ENCODE results near the gene JADE2.
"Not testable (repeated sequence)": the region's sequence is repeated elsewhere in the genome, so short reads cannot be mapped to it uniquely, and the experiment has no call there.

The JADE2 gene

DNA sequence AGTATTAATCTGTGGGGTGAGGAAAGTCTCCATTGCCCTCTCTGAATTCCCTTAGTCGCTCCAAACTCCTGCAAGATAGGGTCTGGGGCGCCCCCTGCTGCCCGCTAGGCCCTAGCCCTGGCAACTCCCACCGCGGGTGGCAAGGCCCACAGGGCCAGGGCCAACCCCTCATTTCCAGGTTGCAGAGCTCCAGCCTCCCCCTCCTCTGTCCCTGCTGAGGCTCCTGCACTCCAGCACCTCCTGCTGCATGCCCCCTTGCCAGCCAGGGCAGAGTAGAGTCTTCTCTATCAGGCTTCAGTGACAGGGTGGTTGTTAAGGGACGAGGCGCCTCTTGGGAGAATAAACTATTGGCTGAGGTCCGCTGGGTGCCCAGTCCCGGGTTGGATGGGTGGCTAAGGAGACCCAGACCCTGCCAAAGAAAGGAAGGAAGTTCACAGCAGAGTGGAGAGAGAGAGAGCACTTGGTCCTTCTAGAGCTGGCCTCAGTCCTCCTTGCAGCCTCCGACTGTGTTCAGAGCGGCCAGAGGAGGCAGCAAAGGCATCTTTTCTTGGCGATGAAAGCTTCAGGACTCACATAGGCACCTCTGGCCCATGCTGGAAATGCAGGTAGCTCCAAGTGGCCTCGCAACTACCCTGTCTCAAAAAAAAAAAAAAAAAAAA is 61.5 kb downstream of the JADE2 start:
- DNase-seq (ENCODE audit: low read depth in 2 of 2): peak in 1 of 2 experiments; percentile 12

DNA sequence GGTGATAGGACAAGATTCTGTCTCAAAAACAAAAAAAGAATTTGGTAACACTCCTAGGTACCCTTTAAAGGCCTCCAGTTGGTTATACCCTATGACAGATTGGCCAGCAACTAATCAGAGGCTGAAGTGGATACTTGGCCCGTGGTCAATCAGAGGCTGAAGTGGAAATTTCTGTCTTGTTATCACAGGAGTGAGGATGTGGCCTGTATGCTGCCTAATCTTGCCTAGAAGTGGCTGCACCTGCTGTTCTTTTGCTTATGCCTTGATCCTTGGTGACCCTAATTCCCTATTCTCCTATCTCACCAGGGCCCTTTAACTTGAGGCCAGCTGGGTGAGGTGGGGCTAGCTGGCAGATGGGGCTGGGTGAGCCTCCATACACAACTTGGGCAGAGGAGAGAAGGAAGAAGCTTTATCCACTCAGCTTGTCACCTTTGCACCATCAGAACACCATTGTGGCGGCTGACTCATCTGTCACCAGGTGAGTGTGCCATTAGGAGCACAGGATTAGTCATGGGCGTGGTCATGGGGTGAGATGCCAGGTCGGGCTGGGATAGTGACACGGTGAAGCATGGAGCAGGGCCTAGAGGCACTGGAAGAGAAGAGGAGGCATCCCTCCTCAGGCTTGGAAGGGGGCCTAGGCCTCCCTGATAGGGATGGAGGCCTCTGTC is 65.7 kb downstream of the JADE2 start:
- no peak for DNase-seq (ENCODE audit: low read depth in 2 of 2)

DNA sequence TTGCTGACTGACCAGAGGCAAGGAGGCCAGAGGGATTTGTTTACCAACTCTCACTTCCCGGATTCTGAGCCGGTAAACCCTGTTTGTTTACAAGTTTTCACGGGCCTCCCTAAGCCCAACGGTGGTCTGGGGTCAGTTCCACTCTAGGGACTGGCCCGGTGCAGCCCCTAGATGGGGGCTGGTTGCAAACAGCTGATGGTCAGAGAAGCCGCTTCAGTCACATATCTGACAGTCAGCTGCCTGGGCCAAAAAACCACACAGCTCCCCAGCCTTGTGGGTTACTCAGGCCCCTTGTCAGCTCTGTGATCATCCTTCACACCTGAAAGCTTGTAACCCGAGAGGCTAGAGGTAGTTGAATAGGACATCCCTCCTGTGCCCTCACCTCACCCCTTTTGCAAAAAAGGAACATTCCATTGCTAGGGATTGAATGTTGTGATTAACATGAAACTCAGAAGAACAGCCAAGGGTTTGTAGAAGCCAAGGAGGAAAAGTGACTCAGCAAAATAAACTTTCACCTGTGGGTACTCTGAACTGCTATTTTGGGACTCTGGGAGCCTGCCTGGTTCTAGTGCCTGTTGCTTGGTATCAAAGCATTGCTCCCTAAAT is 66.8 kb downstream of the JADE2 start:
- DNase-seq (ENCODE audit: low read depth in 2 of 2): no peak

DNA sequence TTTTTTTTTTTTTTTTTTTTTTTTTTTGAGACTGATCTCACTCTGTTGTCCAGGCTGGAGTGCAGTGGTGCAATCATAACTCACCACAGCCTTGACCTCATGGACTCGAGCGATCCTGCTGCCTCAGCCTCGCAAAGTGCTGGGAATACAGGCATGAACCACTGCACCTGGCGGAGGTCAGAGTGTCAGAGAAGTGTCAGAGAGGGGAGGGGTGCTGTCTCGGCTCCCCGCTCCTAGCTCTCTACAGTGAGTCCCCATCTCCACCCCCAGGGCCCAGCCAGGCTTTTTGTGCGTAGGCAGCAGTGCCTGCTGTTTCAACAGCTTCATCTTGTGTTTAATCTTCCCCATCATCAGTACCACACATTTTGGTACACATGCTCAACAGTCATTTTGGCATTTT is 68.9 kb downstream of the JADE2 start:
- DNase-seq (ENCODE audit: low read depth in 2 of 2): no peak

DNA sequence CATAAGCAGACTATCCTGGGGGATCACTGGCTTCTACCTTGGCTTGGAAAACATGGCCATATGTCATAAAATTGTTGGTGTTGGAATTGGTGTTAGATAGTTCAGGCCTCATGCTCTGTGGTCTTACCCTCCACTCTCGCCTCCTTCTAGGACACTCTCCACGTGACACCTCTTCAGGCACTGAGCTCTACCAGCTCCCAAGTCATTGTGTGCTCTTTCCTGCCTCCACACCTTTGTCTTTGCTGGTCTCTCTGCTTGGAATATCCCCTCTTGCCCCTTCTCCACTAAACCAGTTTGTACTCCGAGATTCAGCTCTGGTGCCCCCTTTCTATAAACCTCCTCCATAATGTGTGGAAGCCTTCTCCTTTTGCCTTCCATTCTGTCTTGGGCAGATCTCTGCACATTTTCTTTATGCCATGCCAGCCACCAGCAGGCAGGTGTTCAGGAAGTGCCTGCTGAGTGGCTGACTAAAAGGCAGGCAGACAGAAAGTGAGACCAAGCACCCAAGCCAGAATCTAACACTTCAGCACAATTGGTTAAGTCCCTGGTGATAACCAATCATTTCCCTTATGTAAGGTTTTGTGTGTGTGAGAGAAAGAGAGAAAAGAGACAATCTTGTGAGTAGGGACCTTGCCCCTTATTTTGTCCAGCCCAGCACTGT is 69.5 kb downstream of the JADE2 start:
- no peak for DNase-seq (ENCODE audit: low read depth in 2 of 2)

DNA sequence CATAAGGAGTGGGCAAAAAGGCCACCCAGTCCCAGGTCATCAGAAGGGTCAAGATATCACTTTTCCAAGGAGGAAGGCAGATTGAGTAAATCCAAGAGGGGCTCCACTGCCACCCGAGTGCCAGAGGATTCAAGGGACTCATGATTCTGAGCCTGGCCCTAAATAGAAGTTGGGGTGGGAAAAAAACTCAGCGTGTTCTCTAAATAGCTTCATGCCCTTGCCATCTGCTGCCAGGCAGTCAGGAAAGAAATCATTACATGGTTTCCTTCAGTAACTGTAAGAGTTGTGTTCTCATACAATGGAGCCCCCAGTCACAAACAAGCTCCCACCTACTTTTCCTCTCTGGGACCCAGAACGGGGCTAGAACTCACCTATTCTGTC is 70.0 kb downstream of the JADE2 start:
- DNase-seq (ENCODE audit: low read depth in 2 of 2): no peak

DNA sequence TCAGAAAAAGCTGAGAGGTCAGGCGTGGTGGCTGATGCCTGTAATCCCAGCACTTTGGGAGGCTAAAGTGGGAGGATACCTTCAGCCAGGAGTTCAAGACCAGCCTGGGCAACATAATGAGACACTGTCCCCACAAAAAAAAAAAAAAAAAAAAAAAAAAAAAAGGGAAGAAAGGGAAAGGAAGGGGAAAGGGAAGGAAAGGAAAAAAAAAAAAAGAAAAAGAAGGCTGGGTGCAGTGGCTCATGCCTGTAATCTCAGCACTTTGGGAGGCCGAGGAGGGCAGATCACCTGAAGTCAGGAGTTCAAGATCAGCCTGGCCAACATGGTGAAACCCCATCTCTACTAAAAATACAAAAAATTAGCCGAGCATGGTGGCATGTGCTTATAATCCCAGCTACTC is 74.3 kb downstream of the JADE2 start:
- DNase-seq (ENCODE audit: low read depth in 2 of 2): not testable (repeated sequence)

DNA sequence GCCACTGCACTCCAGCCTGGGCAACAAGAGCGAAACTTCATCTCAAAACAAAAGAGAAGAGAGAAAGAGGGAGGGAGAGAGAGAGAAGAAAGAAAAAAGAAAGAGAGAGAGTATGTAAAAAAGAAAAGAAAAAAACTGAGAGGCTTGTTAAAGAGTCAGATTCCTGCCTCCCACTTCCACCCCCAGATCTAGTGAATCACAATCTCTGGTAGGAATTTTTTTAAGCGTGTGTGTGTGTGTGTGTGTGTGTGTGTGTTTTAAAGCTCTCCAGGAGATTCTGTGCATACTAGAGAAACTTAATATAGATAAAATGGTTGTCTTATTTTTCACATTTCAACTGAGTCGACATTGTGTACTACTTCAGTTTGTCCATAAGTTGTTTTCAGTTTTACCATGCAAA is 75.1 kb downstream of the JADE2 start:
- peak; percentile 36 to 56 for DNase-seq (ENCODE audit: low read depth in 2 of 2)

DNA sequence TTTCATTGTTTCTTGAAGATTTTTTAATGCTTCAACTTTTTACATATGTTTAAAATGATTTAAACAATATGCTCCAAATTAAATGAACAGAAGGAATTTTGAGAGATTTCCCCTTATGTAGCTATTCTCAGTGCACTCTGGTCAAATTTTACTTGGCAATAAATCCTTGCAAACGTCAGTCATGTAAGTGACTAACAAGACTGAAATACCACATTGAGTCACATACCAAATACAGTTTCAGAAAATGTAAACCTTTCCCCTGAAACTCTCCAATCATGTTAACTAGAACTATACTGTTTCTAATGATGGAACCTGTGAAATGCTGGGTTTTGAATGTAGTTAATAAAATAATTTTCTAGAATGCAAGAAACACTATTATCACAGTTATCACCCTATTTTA is 77.6 kb downstream of the JADE2 start:
- peak in 1 of 2 experiments; percentile 30 for DNase-seq (ENCODE audit: low read depth in 2 of 2)

DNA sequence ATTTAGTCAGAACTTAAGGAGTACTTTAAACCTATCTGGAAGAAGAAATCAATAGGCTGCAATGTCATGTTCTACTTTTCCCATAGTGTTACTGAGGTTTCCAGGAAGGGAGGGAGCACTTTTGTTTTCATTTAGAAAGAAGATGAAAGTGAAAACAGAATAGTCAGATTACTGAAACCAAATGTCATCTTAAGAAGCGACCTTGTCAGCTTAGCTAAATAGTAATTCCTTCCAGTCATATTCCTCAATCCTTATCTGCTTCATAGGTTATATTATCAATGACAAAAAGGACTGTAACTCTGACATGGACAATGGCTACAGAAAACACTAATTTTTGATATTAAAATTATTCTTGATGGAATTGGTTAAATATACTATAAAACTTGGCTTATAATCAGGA is 79.4 kb downstream of the JADE2 start:
- DNase-seq (ENCODE audit: low read depth in 2 of 2): no peak

DNA sequence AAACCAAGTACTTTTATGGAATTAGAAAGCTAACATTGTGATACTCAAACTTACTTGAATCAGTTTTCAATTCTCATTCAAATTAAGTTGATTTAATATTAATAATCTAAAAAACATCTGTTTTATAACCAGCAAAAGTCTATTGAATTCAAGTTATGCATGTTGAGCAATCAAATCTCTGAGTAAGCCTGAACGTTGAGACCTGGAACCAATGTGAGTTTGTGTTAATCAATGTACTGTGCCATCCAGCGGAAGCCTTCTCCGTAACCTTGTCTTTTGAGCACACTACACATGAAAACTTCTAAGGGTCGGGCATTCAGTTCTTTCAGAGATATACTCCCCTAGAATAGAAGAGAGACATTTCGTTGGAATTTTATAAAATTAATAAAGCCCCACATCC is 81.3 kb downstream of the JADE2 start:
- no peak for DNase-seq (ENCODE audit: low read depth in 2 of 2)

DNA sequence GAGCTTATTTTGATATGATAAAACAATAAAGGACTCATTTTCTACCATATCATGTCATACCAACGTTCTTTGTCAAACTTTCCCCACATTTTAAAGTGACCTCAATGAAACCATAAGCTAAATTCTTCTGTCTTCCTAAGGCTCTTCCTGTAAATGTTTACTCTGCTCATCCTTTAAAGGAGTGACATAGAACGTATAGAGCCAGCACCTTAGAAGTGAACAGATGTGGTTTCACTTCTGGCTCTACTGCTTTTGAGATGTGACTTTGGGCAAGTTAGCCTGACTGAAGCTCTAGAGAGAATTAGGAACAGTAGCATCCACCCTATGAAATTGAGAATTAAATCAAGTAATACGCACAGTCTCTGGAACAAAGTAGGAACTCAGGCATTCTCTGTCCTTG is 83.1 kb downstream of the JADE2 start:
- no peak for DNase-seq (ENCODE audit: low read depth in 2 of 2)

DNA sequence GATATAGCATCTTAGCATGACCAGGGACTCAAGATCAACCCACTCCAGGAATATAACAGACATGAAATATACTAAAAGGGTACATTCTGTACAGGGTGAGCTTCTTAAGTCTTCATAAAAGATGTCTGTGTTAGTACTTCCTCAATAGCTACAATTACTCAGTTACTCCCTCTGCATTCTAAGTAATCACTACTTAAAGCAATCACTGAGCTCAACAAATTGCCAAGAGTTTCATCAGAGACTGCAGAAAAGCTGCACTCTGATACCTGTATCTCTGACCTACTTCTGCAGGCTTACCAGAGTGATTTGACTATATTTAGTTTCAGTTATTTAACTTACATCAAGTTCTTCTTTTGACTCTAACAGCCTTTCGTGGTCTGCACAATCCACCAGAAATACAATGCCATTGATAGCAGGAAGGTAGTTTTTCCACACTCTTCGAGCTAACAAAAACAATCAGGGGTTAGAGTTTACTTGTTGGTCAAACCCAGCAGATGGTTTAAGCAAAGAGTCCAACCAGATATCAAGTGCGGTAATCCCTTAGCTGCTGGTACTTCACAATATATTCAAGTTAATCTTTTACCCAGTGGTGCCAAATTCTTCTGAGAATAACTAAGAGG is 83.9 kb downstream of the JADE2 start:
- DNase-seq (ENCODE audit: low read depth in 2 of 2): no peak

DNA sequence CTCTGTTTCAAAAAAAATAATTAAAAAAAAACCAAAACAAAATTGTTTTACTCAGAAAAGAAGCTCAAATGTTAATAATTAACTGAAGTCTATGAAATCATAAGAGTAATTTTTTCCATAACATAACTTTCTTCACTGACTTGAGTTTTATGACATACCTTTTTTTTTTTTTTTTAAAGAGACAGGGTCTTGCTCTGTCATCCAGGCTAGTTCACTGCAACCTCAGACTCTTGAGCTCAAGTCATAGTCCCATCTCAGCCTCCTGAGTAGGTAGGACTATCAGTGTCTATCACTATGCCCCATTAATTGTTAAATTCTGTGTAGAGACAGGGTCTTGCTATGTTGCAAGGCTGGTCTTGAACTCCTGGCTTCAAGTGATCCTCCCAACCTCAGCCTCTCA is 85.3 kb downstream of the JADE2 start:
- no peak for DNase-seq (ENCODE audit: low read depth in 2 of 2)

DNA sequence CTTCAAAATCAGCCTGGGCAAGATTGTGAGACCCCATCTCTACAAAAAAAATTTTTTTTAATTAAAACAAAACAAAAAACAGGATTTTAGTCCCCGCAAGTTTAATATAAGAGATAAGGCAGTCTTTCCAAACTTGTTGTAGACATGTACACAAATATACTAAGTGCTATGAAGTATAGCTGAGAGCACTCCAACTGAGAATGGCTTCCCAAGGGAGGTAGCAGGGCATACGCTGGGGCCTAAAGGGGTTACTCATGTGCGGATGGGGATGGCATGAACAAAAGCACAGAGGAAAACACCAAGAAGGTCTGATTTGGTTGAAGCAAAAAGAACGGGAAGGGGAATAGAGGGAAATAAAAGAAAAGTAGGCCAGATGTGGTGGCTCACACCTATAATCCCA is 86.0 kb downstream of the JADE2 start:
- no peak for DNase-seq (ENCODE audit: low read depth in 2 of 2)

DNA sequence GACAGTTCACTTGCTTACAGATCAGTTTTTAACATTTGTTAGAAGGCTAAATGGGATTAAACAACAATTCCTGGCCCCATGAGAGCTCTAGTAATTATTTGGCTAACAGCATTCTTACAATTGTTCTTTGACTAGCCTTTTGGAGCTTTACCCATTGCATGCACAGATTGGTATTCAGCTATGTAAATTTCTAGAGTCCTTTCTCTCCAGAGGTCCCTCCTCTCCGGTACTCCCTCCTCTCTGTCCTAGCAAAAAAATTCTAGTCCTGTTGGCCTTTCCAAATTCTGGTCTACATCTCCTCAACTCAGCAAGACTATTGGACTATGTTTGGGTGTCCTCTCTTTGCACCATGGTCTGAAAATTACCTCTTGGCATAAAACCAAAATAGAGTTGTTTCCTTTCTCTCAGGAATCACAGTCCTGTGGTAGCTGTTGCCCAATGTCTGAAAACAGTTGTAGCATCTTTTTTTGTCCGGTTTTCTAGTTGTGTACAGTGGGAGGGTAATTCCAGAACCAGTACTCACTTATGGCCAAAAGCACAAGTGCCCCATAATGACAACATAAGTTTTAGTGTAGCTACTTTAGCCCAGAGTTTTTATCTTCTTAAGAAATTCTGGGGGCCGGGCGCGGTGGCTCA is 89.1 kb downstream of the JADE2 start:
- no peak for DNase-seq (ENCODE audit: low read depth in 2 of 2)

DNA sequence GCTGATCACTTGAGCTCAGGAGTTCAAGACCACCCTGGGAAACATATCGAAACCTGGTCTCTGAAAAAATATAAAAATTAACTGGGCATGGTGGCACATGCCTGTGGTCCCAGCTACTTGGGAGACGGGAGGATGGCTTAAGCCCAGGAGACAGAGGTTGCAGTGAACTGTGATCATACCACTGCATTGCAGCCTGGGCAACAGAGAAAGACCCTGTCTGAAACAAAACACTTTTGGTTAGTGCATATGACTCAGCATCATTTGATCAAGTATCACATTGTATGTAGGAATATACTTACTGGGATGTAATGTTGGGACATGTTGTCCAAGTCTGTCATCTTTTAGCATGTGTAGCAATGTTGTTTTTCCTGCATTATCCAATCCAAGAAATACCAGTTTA is 95.2 kb downstream of the JADE2 start:
- no peak for DNase-seq (ENCODE audit: low read depth in 2 of 2)

DNA sequence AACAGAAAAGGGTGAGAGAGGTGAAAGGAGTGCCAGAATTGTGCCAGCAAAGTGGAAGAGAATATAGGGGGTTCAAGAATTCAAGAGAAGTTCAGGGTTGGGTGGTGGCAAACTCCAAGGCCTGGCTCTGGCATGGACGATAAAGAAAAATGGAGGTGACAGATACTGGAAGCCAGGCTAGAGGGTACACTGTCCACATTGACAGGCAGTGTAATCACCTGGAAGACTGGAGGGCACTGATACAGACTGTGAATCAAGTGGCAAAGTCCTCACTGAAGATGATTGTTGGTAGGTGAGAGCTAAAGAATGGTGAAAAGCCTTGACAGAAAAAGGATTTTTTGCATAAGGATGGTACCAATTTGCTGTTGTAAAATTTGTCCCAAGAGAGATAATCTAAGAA is 100.1 kb downstream of the JADE2 start:
- DNase-seq (ENCODE audit: low read depth in 2 of 2): no peak

DNA sequence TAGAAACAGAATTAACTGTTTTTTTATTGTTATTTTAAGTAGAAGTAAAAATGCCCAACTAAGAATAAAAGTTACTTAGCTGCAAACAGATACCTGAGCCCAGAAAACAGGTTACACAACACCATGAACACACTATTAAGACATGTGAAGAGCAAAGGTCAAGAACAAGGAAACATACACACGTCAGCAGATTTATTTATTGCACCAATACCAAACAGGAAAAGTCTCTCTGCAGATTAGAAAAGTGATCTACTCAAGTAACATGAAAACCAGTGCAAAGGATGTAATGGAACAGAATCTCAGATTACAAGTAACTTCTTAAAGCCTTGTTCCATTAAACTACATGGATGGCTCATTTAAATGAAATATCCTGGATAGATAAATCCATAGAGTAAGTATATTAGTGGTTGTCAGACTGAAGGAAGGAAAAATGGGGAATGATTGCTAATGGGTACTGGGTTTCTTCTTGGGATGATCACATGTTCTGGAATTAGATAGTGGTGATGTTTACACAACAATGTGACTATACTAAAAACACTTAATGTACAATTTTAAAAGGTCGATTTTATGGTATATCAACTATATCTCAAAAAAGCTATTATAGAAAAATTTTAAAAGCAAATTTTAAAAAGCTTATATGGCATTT is 101.0 kb downstream of the JADE2 start:
- DNase-seq (ENCODE audit: low read depth in 2 of 2): no peak

Data from fibroblast of skin of left biceps (primary cell).